ENCODE data around the gene MIPOL1. TPM values are rescaled to one million over a fixed set of nuclear protein-coding genes. Genes with fewer than 3 reads are reported as not detected.
A peak's percentile ranks its signal among the peaks of the same experiment; 100 is the strongest.

The MIPOL1 gene
- total and polyA plus RNA-seq, 2 of the 13 experiments (the other 11 are each of a cell fraction or from before 2014, with no cell fraction given), result 8.6 to 34.2 TPM

DNA sequence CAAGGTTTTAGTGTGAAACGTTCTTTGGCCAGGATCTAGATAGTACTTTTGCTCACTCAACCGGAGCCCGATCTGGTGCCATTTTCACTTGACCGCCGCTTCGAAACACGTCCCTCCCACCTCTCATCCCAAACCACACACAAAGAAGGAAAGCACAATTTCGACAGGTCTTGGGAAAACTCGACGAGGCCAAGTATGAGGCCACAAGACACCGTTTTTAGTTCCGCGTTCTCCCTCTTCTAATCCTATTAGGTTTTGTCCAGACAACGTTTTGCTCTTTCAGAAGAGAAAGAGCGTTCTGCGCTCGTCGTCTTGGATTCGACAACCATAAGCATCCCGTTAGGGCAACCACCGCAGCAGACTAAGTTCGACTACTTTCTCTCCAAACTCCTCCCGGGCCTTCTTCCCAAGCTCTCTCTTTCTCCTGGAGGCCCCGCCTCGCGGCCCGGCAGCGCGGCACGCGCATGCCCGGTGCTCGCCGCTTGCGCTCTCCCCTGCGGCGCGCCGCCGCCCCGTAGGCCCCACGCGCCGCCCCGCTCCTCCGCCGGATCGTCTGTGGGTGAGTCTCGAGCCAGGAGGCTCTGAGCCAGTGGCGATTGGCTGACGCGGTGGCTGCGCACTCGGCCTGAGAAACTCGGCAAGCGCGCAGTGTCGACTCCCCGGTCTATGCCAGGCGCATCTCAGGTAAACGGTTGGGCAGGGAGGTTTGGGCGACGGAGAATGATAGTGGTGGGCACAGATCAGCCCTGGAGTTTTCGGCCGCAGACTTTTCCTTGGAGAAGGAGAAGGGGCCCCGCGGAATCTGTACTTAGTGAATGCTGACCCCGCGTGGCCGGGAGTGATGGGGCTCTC lies at the start of gene MIPOL1 (continued):
- TF ChIP-seq, protein P1, sequence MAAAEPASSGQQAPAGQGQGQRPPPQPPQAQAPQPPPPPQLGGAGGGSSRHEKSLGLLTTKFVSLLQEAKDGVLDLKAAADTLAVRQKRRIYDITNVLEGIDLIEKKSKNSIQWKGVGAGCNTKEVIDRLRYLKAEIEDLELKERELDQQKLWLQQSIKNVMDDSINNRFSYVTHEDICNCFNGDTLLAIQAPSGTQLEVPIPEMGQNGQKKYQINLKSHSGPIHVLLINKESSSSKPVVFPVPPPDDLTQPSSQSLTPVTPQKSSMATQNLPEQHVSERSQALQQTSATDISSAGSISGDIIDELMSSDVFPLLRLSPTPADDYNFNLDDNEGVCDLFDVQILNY (CRISPR knock-in tag; conservative IDR thresholded peaks at IDR 0.05), result peak; percentile 83; the same call in 1 of the 2 replicates
- TF ChIP-seq NFATC3 (CRISPR knock-in tag; IDR thresholded peaks at IDR 0.05) (no peak; the same call in 1 of the 2 replicates), GTF3A (CRISPR knock-in tag; conservative IDR thresholded peaks at IDR 0.05) (peak; percentile 90; the same call in 1 of the 2 replicates), ZNF317 (CRISPR knock-in tag; IDR thresholded peaks at IDR 0.05) (peak; percentile 64; the same call in 1 of the 2 replicates), ZNF816 (CRISPR knock-in tag; IDR thresholded peaks at IDR 0.05; ENCODE audit: borderline replicate concordance) (peak; percentile 55; the same call in 1 of the 2 replicates), ZNF430 (CRISPR knock-in tag; IDR thresholded peaks at IDR 0.05) (peak; percentile 98), ELF3 (CRISPR knock-in tag; IDR thresholded peaks at IDR 0.05) (peak; percentile 23; the same call in 1 of the 2 replicates), HDAC1 (CRISPR knock-in tag; IDR thresholded peaks at IDR 0.05) (peak; percentile 93), ZSCAN25 (CRISPR knock-in tag; IDR thresholded peaks at IDR 0.05) (peak; percentile 87; the same call in 1 of the 2 replicates), NCOA2 (CRISPR knock-in tag; IDR thresholded peaks at IDR 0.05) (peak; percentile 73), ZNF724P (CRISPR knock-in tag; IDR thresholded peaks at IDR 0.05; ENCODE audit: borderline replicate concordance) (peak; percentile 94), ATAD3A (CRISPR knock-in tag; IDR thresholded peaks at IDR 0.05) (0 out of 2 replicates have a peak, but pooled peaks have one; percentile 26), ZNF34 (CRISPR knock-in tag; IDR thresholded peaks at IDR 0.05; ENCODE audit: borderline replicate concordance) (peak; percentile 98; the same call in 1 of the 2 replicates), RFX1 (IDR thresholded peaks at IDR 0.05) (no peak), ZNF788 (CRISPR knock-in tag; IDR thresholded peaks at IDR 0.05; ENCODE audit: borderline replicate concordance) (peak; percentile 84; the same call in 1 of the 2 replicates), ZNF143 (CRISPR knock-in tag; IDR thresholded peaks at IDR 0.05) (0 out of 2 replicates have a peak, but pooled peaks have one; percentile 10), ZMYM4 (CRISPR knock-in tag; IDR thresholded peaks at IDR 0.05) (peak; percentile 99), ZNF629 (CRISPR knock-in tag; conservative IDR thresholded peaks at IDR 0.05) (peak; percentile 37), MAF1 (CRISPR knock-in tag; IDR thresholded peaks at IDR 0.05; ENCODE audit: borderline replicate concordance) (no peak; the same call in 1 of the 2 replicates), ZMAT3 (CRISPR knock-in tag; conservative IDR thresholded peaks at IDR 0.05) (peak; percentile 88; the same call in 1 of the 2 replicates)
- TF ChIP-seq, protein P2, sequence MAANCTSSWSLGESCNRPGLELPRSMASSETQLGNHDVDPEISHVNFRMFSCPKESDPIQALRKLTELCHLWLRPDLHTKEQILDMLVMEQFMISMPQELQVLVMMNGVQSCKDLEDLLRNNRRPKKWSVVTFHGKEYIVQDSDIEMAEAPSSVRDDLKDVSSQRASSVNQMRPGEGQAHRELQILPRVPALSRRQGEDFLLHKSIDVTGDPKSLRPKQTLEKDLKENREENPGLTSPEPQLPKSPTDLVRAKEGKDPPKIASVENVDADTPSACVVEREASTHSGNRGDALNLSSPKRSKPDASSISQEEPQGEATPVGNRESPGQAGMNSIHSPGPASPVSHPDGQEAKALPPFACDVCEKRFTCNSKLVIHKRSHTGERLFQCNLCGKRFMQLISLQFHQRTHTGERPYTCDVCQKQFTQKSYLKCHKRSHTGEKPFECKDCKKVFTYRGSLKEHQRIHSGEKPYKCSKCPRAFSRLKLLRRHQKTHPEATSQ (CRISPR knock-in tag; IDR thresholded peaks at IDR 0.05; ENCODE audit: borderline replicate concordance), result no peak
- TF ChIP-seq, protein P3, sequence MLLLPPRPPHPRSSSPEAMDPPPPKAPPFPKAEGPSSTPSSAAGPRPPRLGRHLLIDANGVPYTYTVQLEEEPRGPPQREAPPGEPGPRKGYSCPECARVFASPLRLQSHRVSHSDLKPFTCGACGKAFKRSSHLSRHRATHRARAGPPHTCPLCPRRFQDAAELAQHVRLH (CRISPR knock-in tag; IDR thresholded peaks at IDR 0.05; ENCODE audit: borderline replicate concordance, low read depth), result peak; percentile 84; the same call in 1 of the 2 replicates
- TF ChIP-seq, protein P4, sequence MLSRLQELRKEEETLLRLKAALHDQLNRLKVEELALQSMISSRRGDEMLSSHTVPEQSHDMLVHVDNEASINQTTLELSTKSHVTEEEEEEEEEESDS (CRISPR knock-in tag; IDR thresholded peaks at IDR 0.05; ENCODE audit: borderline replicate concordance), result no peak
- TF ChIP-seq, protein P5, sequence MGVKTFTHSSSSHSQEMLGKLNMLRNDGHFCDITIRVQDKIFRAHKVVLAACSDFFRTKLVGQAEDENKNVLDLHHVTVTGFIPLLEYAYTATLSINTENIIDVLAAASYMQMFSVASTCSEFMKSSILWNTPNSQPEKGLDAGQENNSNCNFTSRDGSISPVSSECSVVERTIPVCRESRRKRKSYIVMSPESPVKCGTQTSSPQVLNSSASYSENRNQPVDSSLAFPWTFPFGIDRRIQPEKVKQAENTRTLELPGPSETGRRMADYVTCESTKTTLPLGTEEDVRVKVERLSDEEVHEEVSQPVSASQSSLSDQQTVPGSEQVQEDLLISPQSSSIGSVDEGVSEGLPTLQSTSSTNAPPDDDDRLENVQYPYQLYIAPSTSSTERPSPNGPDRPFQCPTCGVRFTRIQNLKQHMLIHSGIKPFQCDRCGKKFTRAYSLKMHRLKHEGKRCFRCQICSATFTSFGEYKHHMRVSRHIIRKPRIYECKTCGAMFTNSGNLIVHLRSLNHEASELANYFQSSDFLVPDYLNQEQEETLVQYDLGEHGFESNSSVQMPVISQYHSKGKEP (CRISPR knock-in tag; IDR thresholded peaks at IDR 0.05), result peak; percentile 95
